Endodermal cell (in vitro differentiated cells): ENCODE results near the gene SERPINE2. TPM values are rescaled to one million over a fixed set of nuclear protein-coding genes. Genes with fewer than 3 reads are reported as not detected.

Source experiments
- DNase-seq: peaks from one replicate; pipeline ENCODE4 v3.0.0-alpha.2; 2017
- H3K27ac ChIP-seq: 2 replicates; pipeline ENCODE4 v1.5.1; 2013; ENCODE audit warnings: mild to moderate bottlenecking, low read depth, low read length, moderate library complexity
- H3K27me3 ChIP-seq: 2 replicates; pipeline ENCODE4 v1.6.1; 2013; ENCODE audit warnings: mild to moderate bottlenecking, low read length, moderate library complexity; ENCODE audit not compliant: insufficient read depth, control insufficient read depth, poor library complexity, severe bottlenecking
- H3K36me3 ChIP-seq: 2 replicates; pipeline ENCODE4 v1.7.0; 2013; ENCODE audit warnings: mild to moderate bottlenecking, low read length, moderate library complexity; ENCODE audit not compliant: control insufficient read depth, insufficient read depth
- H3K4me1 ChIP-seq: one replicate; pipeline ENCODE4 v1.7.0; 2013; ENCODE audit warnings: low read length; ENCODE audit not compliant: control insufficient read depth, insufficient read depth
- H3K4me3 ChIP-seq: 2 replicates; pipeline ENCODE4 v1.5.1; 2013; ENCODE audit warnings: mild to moderate bottlenecking, low read length, moderate library complexity
- H3K9ac ChIP-seq: 2 replicates; pipeline ENCODE4 v1.6.1; 2013; ENCODE audit warnings: mild to moderate bottlenecking, low read length, moderate library complexity; ENCODE audit not compliant: poor library complexity, severe bottlenecking; ENCODE audit errors: extremely low read depth
- H3K9me3 ChIP-seq: 2 replicates; pipeline ENCODE4 v1.6.1; 2013; ENCODE audit warnings: mild to moderate bottlenecking, low read length, moderate library complexity; ENCODE audit not compliant: control insufficient read depth
- H3K27ac Mint-ChIP-seq: 2 replicates; pipeline ENCODE4 v1.8.0; 2020; ENCODE audit warnings: mixed read lengths
- H3K27me3 Mint-ChIP-seq: 2 replicates; pipeline ENCODE4 v1.8.0; 2021; ENCODE audit warnings: mild to moderate bottlenecking, mixed read lengths; ENCODE audit not compliant: insufficient read depth
- H3K36me3 Mint-ChIP-seq: 2 replicates; pipeline ENCODE4 v1.8.0; 2020; ENCODE audit warnings: low read depth, mixed read lengths
- H3K4me1 Mint-ChIP-seq: 2 replicates; pipeline ENCODE4 v1.8.0; 2020; ENCODE audit warnings: mixed read lengths
- H3K4me3 Mint-ChIP-seq: 2 replicates; pipeline ENCODE4 v1.8.0; 2020; ENCODE audit warnings: mild to moderate bottlenecking, moderate library complexity, mixed read lengths
- H3K9me3 Mint-ChIP-seq: 2 replicates; pipeline ENCODE4 v1.8.0; 2020; ENCODE audit warnings: mild to moderate bottlenecking, mixed read lengths
- CTCF ChIP-seq: fragments of 200-600 bp; sonication (generic); conservative IDR thresholded peaks from 2 replicates; pipeline ENCODE4 v1.5.0; 2021; ENCODE audit warnings: antibody characterized with exemption, mild to moderate bottlenecking
- WGBS, 2 experiments: methylation state at CpG; one replicate each; pipeline versions ENCODE4 v1.1.5 to v1.1.7; 2013; ENCODE audit warnings: missing lambda C conversion rate in 2 of 2, mixed read lengths in 1 of 2; ENCODE audit not compliant: insufficient coverage in 1 of 2, insufficient read length in 1 of 2; 5-methylcytosine and 5-hydroxymethylcytosine counted together
- total RNA-seq, 2 donors: library from RNA; stranded (reverse); fragmentation: NEBNext Ultra II Directional in 1 of 2; extraction: Animal tissue kit (Norgen Biotek cat#: 25700) in 1 of 2; gene quantifications; 2 replicates in 1 of 2; 3 replicates in 1 of 2; pipeline ENCODE4 v1.2.1, GENCODE V29; 2021

Gene SERPINE2
- total RNA-seq, 2 donors from 2014 or later: 257 to 386 TPM

DNA sequence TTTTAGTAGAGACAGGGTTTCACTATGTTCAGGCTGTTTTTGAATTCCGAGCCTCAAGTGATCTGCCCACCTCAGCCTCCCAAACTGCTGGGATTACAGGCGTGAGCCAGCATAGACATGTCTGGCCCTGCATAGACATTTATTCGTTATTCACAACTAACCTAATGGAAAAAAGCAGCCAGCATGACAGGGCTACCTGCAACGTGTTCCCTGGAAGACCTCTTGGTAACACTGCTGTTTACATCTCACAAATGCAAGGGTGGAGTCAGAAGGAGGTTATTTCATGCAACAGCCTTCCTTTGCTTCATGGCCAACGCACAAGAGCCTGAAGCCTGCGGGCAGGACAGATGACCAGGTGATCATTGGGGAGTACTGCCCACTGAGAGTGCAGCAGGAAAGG lies 9.2 kb downstream of the SERPINE2 start:
- Mint-ChIP-seq H3K4me3 (no peak overlapping the region), H3K27ac (no peak overlapping the region), H3K27me3 (no peaks in the 10 kb centered on the region), H3K9me3 (no peaks in the 10 kb centered on the region), H3K4me1 (peaks cover 60% of the 10 kb centered on the region), H3K36me3 (peaks cover 34% of the 10 kb centered on the region)
- no peaks in the 10 kb centered on the region for H3K9me3 ChIP-seq
- no peak for TF ChIP-seq CTCF
- peaks cover 92% of the 10 kb centered on the region for H3K36me3 ChIP-seq
- WGBS, 2 experiments: 91 to 92% methylated on average over 6 of the region's 6 CpGs
- H3K4me1 ChIP-seq: peaks cover 32% of the 10 kb centered on the region
- no peaks in the 10 kb centered on the region for H3K27me3 ChIP-seq
- DNase-seq: no peak
- H3K4me3 ChIP-seq: no peak overlapping the region
- H3K9ac ChIP-seq: no peak overlapping the region
- no peak overlapping the region for H3K27ac ChIP-seq

DNA sequence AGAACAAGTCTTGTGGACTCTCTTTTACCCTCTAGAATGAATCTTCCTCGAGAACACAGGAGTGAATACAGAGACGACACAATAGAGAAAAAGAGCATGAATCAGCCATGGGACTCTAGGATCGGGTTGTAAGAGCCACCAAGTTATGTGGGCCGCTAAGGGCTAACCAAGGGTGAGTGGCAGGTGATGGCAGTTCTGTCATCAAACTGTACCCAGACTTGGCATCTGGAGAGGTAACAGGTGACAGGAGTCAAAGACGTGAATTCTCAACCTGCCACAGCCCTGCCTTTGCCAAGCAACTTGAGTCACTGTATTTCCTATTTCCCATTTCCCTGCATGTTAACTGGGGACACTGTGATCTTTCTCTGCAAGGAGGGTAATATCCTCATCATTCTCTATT lies 11.2 kb downstream of the SERPINE2 start:
- Mint-ChIP-seq H3K4me3 (no peak overlapping the region), H3K4me1 (peaks cover 65% of the 10 kb centered on the region), H3K27me3 (no peaks in the 10 kb centered on the region), H3K27ac (no peak overlapping the region), H3K36me3 (peaks cover 31% of the 10 kb centered on the region), H3K9me3 (no peaks in the 10 kb centered on the region)
- no peak for TF ChIP-seq CTCF
- Histone ChIP-seq H3K9ac (no peak overlapping the region), H3K36me3 (peaks cover 86% of the 10 kb centered on the region), H3K27me3 (no peaks in the 10 kb centered on the region), H3K4me1 (peaks cover 32% of the 10 kb centered on the region), H3K4me3 (no peak overlapping the region), H3K27ac (no peak overlapping the region), H3K9me3 (no peaks in the 10 kb centered on the region)
- WGBS, 2 experiments: 77 to 93% methylated on average over 5 of the region's 5 CpGs
- DNase-seq: no peak

- TF ChIP-seq CTCF: no peak
- no peak overlapping the region for H3K27ac Mint-ChIP-seq
- Histone ChIP-seq H3K9ac (no peak overlapping the region), H3K36me3 (peaks cover 83% of the 10 kb centered on the region), H3K27me3 (no peaks in the 10 kb centered on the region), H3K27ac (no peak overlapping the region), H3K4me3 (peak overlapping the region; percentile 59), H3K9me3 (no peaks in the 10 kb centered on the region), H3K4me1 (peaks cover 28% of the 10 kb centered on the region)
- H3K4me1 Mint-ChIP-seq: peaks cover 57% of the 10 kb centered on the region
- peak; percentile 96 for DNase-seq
- H3K36me3 Mint-ChIP-seq: peaks cover 35% of the 10 kb centered on the region
- no peaks in the 10 kb centered on the region for H3K27me3 Mint-ChIP-seq
- 7 to 15% methylated on average over 2 to 5 of the region's 5 CpGs for WGBS, 2 experiments
- H3K4me3 Mint-ChIP-seq: no peak overlapping the region
- no peaks in the 10 kb centered on the region for H3K9me3 Mint-ChIP-seq
Observed at GRCh38 chr2:224027070-224027469, 12.0 kb downstream of the SERPINE2 start.
